HCT116 (cell line): ENCODE measurements around the gene TXNL1. TPM values are rescaled to one million over a fixed set of nuclear protein-coding genes. Genes with fewer than 3 reads are reported as not detected.
A peak's percentile ranks its signal among the peaks of the same experiment; 100 is the strongest.

Experiments
- ATAC-seq: fragments of 200-7000 bp; cut with Tn5 transposase; 2 replicates; pipeline ENCODE4 v1.9.1; 2020; ENCODE audit warnings: mild to moderate bottlenecking, moderate library complexity
- BruUV-seq: library from RNA; stranded (reverse); fragments of 400-500 nt; replicated peaks from 2 replicates; lab custom pipeline; 2021; lab: Mats Ljungman, UMichigan
- CTCF ChIA-PET: fragments of 300-600 bp; sonication (Branson Sonifier 250); formaldehyde crosslinking; loops from one replicate; lab custom pipeline; 2021; ENCODE audit warnings: antibody characterized with exemption; lab: Charles Lee
- POLR2A ChIA-PET: fragments of 300-600, 350-600 bp; sonication (Branson Sonifier 250); formaldehyde crosslinking; loops from one replicate; lab custom pipeline; 2021; ENCODE audit warnings: antibody characterized with exemption; lab: Charles Lee
- RAD21 ChIA-PET, 2 experiments: fragments of 300-600 bp; sonication (Branson Sonifier 250); formaldehyde crosslinking; loops; one replicate each; lab custom pipeline; 2023; ENCODE audit warnings: low total read pairs in 2 of 2; ENCODE audit not compliant: uncharacterized antibody in 2 of 2, unreplicated experiment in 2 of 2, low non-redundant PET in 1 of 2; lab: Charles Lee
- DNase-seq: peaks from one replicate; pipeline ENCODE4 v3.0.0-alpha.2; 2010; ENCODE audit warnings: low read depth, low spot score
- H2AFZ ChIP-seq: fragments of 200-600 bp; shearing (Covaris generic), sonication (generic); 2 replicates; pipeline ENCODE4 v1.6.1; 2017; ENCODE audit warnings: low read depth, mixed run types, mixed read lengths, antibody characterized with exemption, low read length; ENCODE audit not compliant: poor library complexity, severe bottlenecking
- H3K27ac ChIP-seq: 2 replicates; pipeline ENCODE4 v1.5.1; 2012; ENCODE audit warnings: low read depth, low read length
- H3K27me3 ChIP-seq: fragments of 200-600 bp; sonication (generic); 2 replicates; pipeline ENCODE4 v1.6.1; 2016; ENCODE audit warnings: mixed run types, low read length, mixed read lengths; ENCODE audit not compliant: insufficient read depth
- H3K36me3 ChIP-seq, 2 experiments: fragments of 200-500 bp in 1 of 2; fragments of 200-600 bp in 1 of 2; sonication (Bioruptor generic) in 1 of 2; sonication (generic) in 1 of 2; 2 replicates each; pipeline versions ENCODE4 v1.5.1 to v1.6.1; 2014 to 2016; ENCODE audit warnings: low read length in 2 of 2, inconsistent platforms in 1 of 2, mixed read lengths in 1 of 2, mixed run types in 1 of 2; ENCODE audit not compliant: insufficient read depth in 2 of 2, control insufficient read depth in 1 of 2
- H3K4me1 ChIP-seq, 2 experiments: fragments of 200-600 bp in 1 of 2; sonication (generic) in 1 of 2; 2 replicates each; pipeline versions ENCODE4 v1.5.1 to v1.6.1; 2012 to 2017; ENCODE audit warnings: low read length in 2 of 2, inconsistent platforms in 1 of 2, mild to moderate bottlenecking in 1 of 2, mixed read lengths in 1 of 2, mixed run types in 1 of 2, moderate library complexity in 1 of 2; ENCODE audit not compliant: insufficient read depth in 2 of 2, control insufficient read depth in 1 of 2
- H3K4me2 ChIP-seq: fragments of 200-600 bp; sonication (generic); 2 replicates; pipeline ENCODE4 v1.6.1; 2017; ENCODE audit warnings: mixed run types, low read length, mixed read lengths
- H3K4me3 ChIP-seq, 2 experiments: fragments of 200-600 bp in 1 of 2; sonication (generic) in 1 of 2; replicated peaks in 1 of 2; 2 replicates each; pipeline ENCODE4 v1.5.1; 2011 to 2016; ENCODE audit warnings: low read length in 2 of 2, control low read depth in 1 of 2, low read depth in 1 of 2, mild to moderate bottlenecking in 1 of 2, mixed read lengths in 1 of 2, mixed run types in 1 of 2
- H3K79me2 ChIP-seq: fragments of 200-600 bp; sonication (generic); 2 replicates; pipeline ENCODE4 v1.6.1; 2017; ENCODE audit warnings: mild to moderate bottlenecking, mixed run types, low read length, moderate library complexity, mixed read lengths; ENCODE audit not compliant: insufficient read depth
- H3K9ac ChIP-seq: fragments of 200-600 bp; sonication (generic); 2 replicates; pipeline ENCODE4 v1.6.1; 2016; ENCODE audit warnings: low read length, mixed read lengths
- H3K9me2 ChIP-seq: fragments of 200-600 bp; sonication (generic), shearing (Covaris generic); 2 replicates; pipeline ENCODE4 v1.6.1; 2017; ENCODE audit warnings: mixed run types, mild to moderate bottlenecking, moderate library complexity; ENCODE audit not compliant: insufficient read depth
- H3K9me3 ChIP-seq, 2 experiments: fragments of 200-500 bp in 1 of 2; fragments of 200-600 bp in 1 of 2; sonication (Bioruptor generic) in 1 of 2; sonication (generic) in 1 of 2; 2 replicates each; pipeline ENCODE4 v1.6.1; 2014 to 2017; ENCODE audit warnings: low read length in 2 of 2, mixed read lengths in 2 of 2, inconsistent platforms in 1 of 2, low read depth in 1 of 2, mild to moderate bottlenecking in 1 of 2, mixed run types in 1 of 2, moderate library complexity in 1 of 2; ENCODE audit not compliant: control insufficient read depth in 1 of 2, insufficient read depth in 1 of 2
- H4K20me1 ChIP-seq: fragments of 200-600 bp; sonication (generic), shearing (Covaris generic); 2 replicates; pipeline ENCODE4 v1.6.1; 2017; ENCODE audit warnings: mixed run types, mild to moderate bottlenecking, moderate library complexity; ENCODE audit not compliant: insufficient read depth
- CBX3 ChIP-seq: IDR thresholded peaks from 2 replicates; pipeline ENCODE4 v1.6.1; 2012; ENCODE audit warnings: low read depth
- CEBPB ChIP-seq: IDR thresholded peaks from 2 replicates; pipeline ENCODE4 v1.6.1; 2012; ENCODE audit warnings: low read depth
- EGR1 ChIP-seq: IDR thresholded peaks from 2 replicates; pipeline ENCODE4 v1.6.1; 2012; ENCODE audit warnings: low read depth
- EZH2 ChIP-seq: fragments of 200-600 bp; sonication (generic); IDR thresholded peaks from 2 replicates; pipeline ENCODE4 v1.6.1; 2017; ENCODE audit warnings: antibody characterized with exemption, mixed run types
- EZH2phosphoT487 ChIP-seq: fragments of 200-600 bp; IDR thresholded peaks from 2 replicates; pipeline ENCODE4 v1.6.1; 2018; ENCODE audit warnings: antibody characterized with exemption, borderline replicate concordance
- FOSL1 ChIP-seq: IDR thresholded peaks from 2 replicates; pipeline ENCODE4 v1.6.1; 2012; ENCODE audit warnings: low read depth
- MAX ChIP-seq: IDR thresholded peaks from 2 replicates; pipeline ENCODE4 v1.6.1; 2012
- POLR2A ChIP-seq: IDR thresholded peaks from 2 replicates; pipeline ENCODE4 v1.7.0; 2011; ENCODE audit warnings: borderline replicate concordance; ENCODE audit not compliant: insufficient read depth, insufficient read length; ENCODE audit errors: extremely low read depth
- POLR2AphosphoS5 ChIP-seq: IDR thresholded peaks from 2 replicates; pipeline ENCODE4 v1.6.1; 2011; ENCODE audit warnings: mild to moderate bottlenecking, low read depth, low read length, moderate library complexity
- SIN3A ChIP-seq: IDR thresholded peaks from 2 replicates; pipeline ENCODE4 v1.6.1; 2012; ENCODE audit warnings: low read depth
- TCF7L2 ChIP-seq: IDR thresholded peaks from 2 replicates; pipeline ENCODE4 v1.7.0; 2011; ENCODE audit warnings: borderline replicate concordance, inconsistent platforms; ENCODE audit not compliant: insufficient read depth, insufficient read length; ENCODE audit errors: extremely low read depth
- YY1 ChIP-seq: IDR thresholded peaks from 2 replicates; pipeline ENCODE4 v1.6.1; 2011; ENCODE audit warnings: low read length, low read depth, moderate library complexity, mild to moderate bottlenecking; ENCODE audit not compliant: insufficient replicate concordance; ENCODE audit errors: extremely low read depth
- ZFX ChIP-seq: fragments of 450-650 bp; IDR thresholded peaks from 2 replicates; pipeline ENCODE4 v1.6.1; 2017
- intact Hi-C: fragments of 100-400 bp; cut with micrococcal nuclease; formaldehyde crosslinking; loops from 2 replicates; pipeline ENCODE4 v1.10.0; 2022
- total RNA-seq: library from RNA; stranded (reverse); gene quantifications from one replicate; pipeline ENCODE4 v1.2.1, GENCODE V29; 2021; ENCODE audit not compliant: unreplicated experiment

The TXNL1 gene
- total RNA-seq, 1 experiment from 2014 or later, result 86.5 TPM

GRCh38 chr18:56649996-56650395, 11.6 kb upstream of the TXNL1 start:
- H3K4me2 ChIP-seq, result peak overlapping the region; percentile 82
- H3K36me3 ChIP-seq, result no peaks in the 10 kb centered on the region
- no peaks in the 10 kb centered on the region for H3K9me2 ChIP-seq
- no peak for DNase-seq
- peaks cover 0 to 16% of the 10 kb centered on the region in 2 experiments; a peak in 3 of 4 replicates for H3K4me1 ChIP-seq
- H3K27me3 ChIP-seq, result no peaks in the 10 kb centered on the region
- CTCF ChIA-PET, result no interaction called here
- no peak for TF ChIP-seq MAX
- TF ChIP-seq FOSL1, result no peak
- TF ChIP-seq CEBPB, result no peak
- no peak for TF ChIP-seq EZH2phosphoT487
- no peak for TF ChIP-seq POLR2A
- no peak for TF ChIP-seq CBX3
- no peak for TF ChIP-seq EGR1
- TF ChIP-seq ZFX, result no peak
- no peak for TF ChIP-seq TCF7L2
- no peak for TF ChIP-seq SIN3A
- TF ChIP-seq, all 23 proteins: peak for 0
- Histone ChIP-seq H3K27ac (no peak overlapping the region), H3K4me3 (no peak overlapping the region), H2AFZ (no peak overlapping the region), H3K79me2 (peaks cover 25% of the 10 kb centered on the region), H3K9ac (no peak overlapping the region), H4K20me1 (no peaks in the 10 kb centered on the region), H3K9me3 (no peaks in the 10 kb centered on the region)
- ATAC-seq, result no peak
- RAD21 ChIA-PET, result no interaction called here
- no TSS peak for BruUV-seq
- POLR2A ChIA-PET, result no interaction called here
- intact Hi-C loops, result no loop called here

- CTCF ChIA-PET, result no interaction called here
- H3K27ac ChIP-seq, result no peak overlapping the region
- DNase-seq (no peak), ATAC-seq (no peak)
- no peaks in the 10 kb centered on the region for H3K9me3 ChIP-seq
- RAD21 ChIA-PET, result no interaction called here
- BruUV-seq, result no TSS peak
- no peak overlapping the region for H3K4me2 ChIP-seq
- no peak overlapping the region for H3K9ac ChIP-seq
- H3K4me1 ChIP-seq, result peaks cover 0 to 16% of the 10 kb centered on the region in 2 experiments; a peak in 3 of 4 replicates
- H3K4me3 ChIP-seq, result no peak overlapping the region
- no peaks in the 10 kb centered on the region for H3K36me3 ChIP-seq
- H3K27me3 ChIP-seq, result no peaks in the 10 kb centered on the region
- H4K20me1 ChIP-seq, result no peaks in the 10 kb centered on the region
- intact Hi-C loops, result no loop called here
- TF ChIP-seq EZH2, result no peak
- TF ChIP-seq POLR2A, result no peak
- no peak for TF ChIP-seq EZH2phosphoT487
- no peak for TF ChIP-seq YY1
- no peak for TF ChIP-seq POLR2AphosphoS5
- POLR2A ChIA-PET, result no interaction called here
- peaks cover 14% of the 10 kb centered on the region; the same call in 1 of the 2 replicates for H3K79me2 ChIP-seq
- H3K9me2 ChIP-seq, result no peaks in the 10 kb centered on the region
- H2AFZ ChIP-seq, result no peak overlapping the region
Observed at GRCh38 chr18:56647951-56648893, 9.8 kb upstream of the TXNL1 start.
